Neuronal stem cell (in vitro differentiated cells): ENCODE data around the gene PLCL2.

Experiments
- DNase-seq: peaks from one replicate; pipeline ENCODE4 v3.0.0-alpha.2; 2013; ENCODE audit warnings: low spot score
- H2AFZ ChIP-seq: one replicate; pipeline ENCODE4 v1.6.1; 2013; ENCODE audit warnings: mild to moderate bottlenecking, low read length, inconsistent platforms
- H2AK5ac ChIP-seq: 2 replicates; pipeline ENCODE4 v1.6.1; 2013; ENCODE audit warnings: low read depth, mild to moderate bottlenecking, inconsistent platforms, low read length, moderate library complexity, mixed read lengths
- H2BK120ac ChIP-seq: 2 replicates; pipeline ENCODE4 v1.6.1; 2013; ENCODE audit warnings: low read depth, mild to moderate bottlenecking, inconsistent platforms, low read length, moderate library complexity, mixed read lengths
- H2BK12ac ChIP-seq: one replicate; pipeline ENCODE4 v1.6.1; 2013; ENCODE audit warnings: low read length, inconsistent platforms
- H2BK15ac ChIP-seq: 2 replicates; pipeline ENCODE4 v1.6.1; 2013; ENCODE audit warnings: mild to moderate bottlenecking, low read length, inconsistent platforms, mixed read lengths
- H2BK5ac ChIP-seq: one replicate; pipeline ENCODE4 v1.6.1; 2013; ENCODE audit warnings: inconsistent platforms, mild to moderate bottlenecking, low read length, moderate library complexity
- H3K14ac ChIP-seq: one replicate; pipeline ENCODE4 v1.6.1; 2013; ENCODE audit warnings: low read length, inconsistent platforms
- H3K18ac ChIP-seq: 2 replicates; pipeline ENCODE4 v1.6.1; 2013; ENCODE audit warnings: low read length, inconsistent platforms
- H3K23ac ChIP-seq: 2 replicates; pipeline ENCODE4 v1.6.1; 2013; ENCODE audit warnings: low read depth, mild to moderate bottlenecking, mixed read lengths, low read length, inconsistent platforms; ENCODE audit not compliant: poor library complexity
- H3K27ac ChIP-seq: replicated peaks from 3 replicates; pipeline ENCODE4 v1.5.1; 2013; ENCODE audit warnings: low read length, inconsistent platforms
- H3K27me3 ChIP-seq, 3 experiments: 2 replicates each; pipeline ENCODE4 v1.6.1; 2013; ENCODE audit warnings: low read length in 3 of 3, mild to moderate bottlenecking in 2 of 3, inconsistent platforms in 1 of 3, low read depth in 1 of 3, mixed read lengths in 1 of 3, moderate library complexity in 1 of 3; ENCODE audit not compliant: control insufficient read depth in 3 of 3, insufficient read depth in 3 of 3
- H3K36me3 ChIP-seq, 2 donors: replicated peaks in 1 of 2; 2 replicates each; pipeline ENCODE4 v1.6.1; 2013; ENCODE audit warnings: low read length in 2 of 2; ENCODE audit not compliant: control insufficient read depth in 2 of 2, insufficient read depth in 2 of 2
- H3K4ac ChIP-seq: 2 replicates; pipeline ENCODE4 v1.6.1; 2013; ENCODE audit warnings: inconsistent platforms, mild to moderate bottlenecking, low read length, moderate library complexity
- H3K4me1 ChIP-seq, 2 donors: 1 replicate in 1 of 2; 2 replicates in 1 of 2; pipeline ENCODE4 v1.6.1; 2013; ENCODE audit warnings: low read length in 2 of 2, low read depth in 1 of 2; ENCODE audit not compliant: control insufficient read depth in 2 of 2, insufficient read depth in 1 of 2
- H3K4me2 ChIP-seq: one replicate; pipeline ENCODE4 v1.6.1; 2013; ENCODE audit warnings: mild to moderate bottlenecking, low read length, inconsistent platforms; ENCODE audit not compliant: insufficient read depth, poor library complexity, severe bottlenecking
- H3K4me3 ChIP-seq, 2 donors: 2 replicates each; pipeline ENCODE4 v1.5.1; 2013; ENCODE audit warnings: low read length in 2 of 2, mild to moderate bottlenecking in 2 of 2, inconsistent platforms in 1 of 2, moderate library complexity in 1 of 2
- H3K79me1 ChIP-seq: one replicate; pipeline ENCODE4 v1.6.1; 2013; ENCODE audit warnings: low read depth, mild to moderate bottlenecking, inconsistent platforms, low read length, moderate library complexity
- H3K9ac ChIP-seq: one replicate; pipeline ENCODE4 v1.6.1; 2013; ENCODE audit warnings: mild to moderate bottlenecking, low read depth, low read length, inconsistent platforms; ENCODE audit not compliant: poor library complexity
- H3K9me3 ChIP-seq, 2 donors: replicated peaks in 1 of 2; 2 replicates each; pipeline versions ENCODE3 to v1.6.1; 2013; ENCODE audit warnings: low read length in 2 of 2, mild to moderate bottlenecking in 2 of 2, inconsistent platforms in 1 of 2, low read depth in 1 of 2, mixed read lengths in 1 of 2, moderate library complexity in 1 of 2; ENCODE audit not compliant: control insufficient read depth in 2 of 2, insufficient read depth in 1 of 2
- H4K8ac ChIP-seq: one replicate; pipeline ENCODE4 v1.6.1; 2013; ENCODE audit warnings: low read depth, mild to moderate bottlenecking, inconsistent platforms, low read length, moderate library complexity
- H4K91ac ChIP-seq: one replicate; pipeline ENCODE4 v1.6.1; 2013; ENCODE audit warnings: low read length, low read depth, mild to moderate bottlenecking, inconsistent platforms; ENCODE audit not compliant: poor library complexity
- WGBS, 2 donors: extraction: QIAGEN DNeasy Blood & Tissue Kit; methylation state at CpG; one replicate each; pipeline ENCODE4 v1.1.7; 2013; ENCODE audit warnings: missing lambda C conversion rate in 2 of 2, mixed read lengths in 1 of 2; ENCODE audit not compliant: insufficient read length in 2 of 2, insufficient replicate concordance in 1 of 2; ENCODE audit errors: extremely low coverage in 2 of 2; 5-methylcytosine and 5-hydroxymethylcytosine counted together

PLCL2 gene

DNA sequence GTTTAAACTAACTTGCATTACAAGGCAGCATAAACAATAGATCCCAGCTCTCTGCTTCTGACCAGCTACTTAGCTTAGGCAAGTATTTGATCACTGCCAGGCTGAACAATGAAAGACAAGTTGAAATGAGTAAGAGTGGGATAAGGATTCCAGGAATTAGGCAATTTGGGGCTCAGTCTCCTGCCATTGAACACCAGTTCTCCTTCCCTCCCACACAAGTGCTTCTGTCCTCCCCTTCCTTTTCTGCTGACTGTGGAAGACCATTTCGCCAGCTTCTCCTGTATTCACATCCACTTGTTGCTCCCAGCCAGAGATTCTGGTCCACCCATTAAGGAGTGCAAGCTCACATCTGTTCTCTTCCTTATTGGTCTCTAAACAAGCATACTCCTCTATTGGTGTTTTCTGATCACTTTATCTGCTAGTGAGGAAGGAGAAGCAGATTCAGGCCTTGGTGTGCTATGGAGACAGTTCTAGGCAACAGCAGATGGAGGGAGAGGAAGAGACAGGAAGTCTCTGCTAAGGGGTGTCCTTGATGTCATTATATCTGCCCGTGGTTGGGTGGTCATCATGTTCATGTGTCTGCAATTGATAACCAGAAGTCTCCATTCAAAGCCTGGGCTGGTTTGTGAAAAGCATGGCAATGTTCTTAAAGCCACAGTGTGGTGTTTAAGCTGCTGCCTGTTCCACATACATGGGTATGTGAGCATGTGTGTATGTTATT lies 121.5 kb downstream of the PLCL2 start:
- no CpG with 5 or more reads among the region's 2 CpGs for WGBS, 2 donors
- Histone ChIP-seq H3K27me3 (no peaks in the 10 kb centered on the region), H3K23ac (no peak overlapping the region), H3K4me2 (no peak overlapping the region), H3K9me3 (peaks cover 0 to 3% of the 10 kb centered on the region in 2 donors), H3K9ac (no peak overlapping the region), H3K27ac (no peak overlapping the region), H2AFZ (peak overlapping the region; percentile 12), H2BK15ac (no peak overlapping the region), H4K8ac (no peak overlapping the region), H4K91ac (no peak overlapping the region), H3K18ac (no peak overlapping the region), H3K4ac (no peak overlapping the region), H3K79me1 (no peaks in the 10 kb centered on the region), H2BK5ac (no peak overlapping the region), H3K4me3 (no peak overlapping the region), H3K36me3 (peaks cover 0 to 5% of the 10 kb centered on the region in 2 donors), H2AK5ac (no peak overlapping the region), H3K4me1 (peaks cover 7 to 9% of the 10 kb centered on the region in 2 donors), H3K14ac (no peak overlapping the region), H2BK120ac (no peak overlapping the region), H2BK12ac (no peak overlapping the region)
- DNase-seq, result no peak

DNA sequence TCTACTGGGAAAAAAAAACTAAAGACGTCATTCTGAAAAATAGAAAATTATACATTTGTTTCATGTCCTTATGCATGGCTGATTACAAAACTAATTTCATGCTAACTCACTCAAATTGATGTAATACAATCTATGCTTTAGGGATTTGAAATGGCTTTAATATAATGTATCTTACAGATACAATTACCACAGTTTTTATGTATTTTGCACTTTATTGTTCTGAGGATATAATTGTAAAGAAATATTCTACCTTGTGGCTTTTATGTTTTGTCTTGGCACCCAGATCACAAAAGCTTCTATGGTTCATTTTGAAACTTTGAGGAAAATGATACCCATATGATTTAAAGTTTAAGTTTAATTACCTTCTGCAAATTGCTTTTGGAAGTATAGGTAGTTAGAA lies 122.5 kb downstream of the PLCL2 start:
- DNase-seq, result no peak
- no peak overlapping the region for H3K4me3 ChIP-seq
- no CpG with 5 or more reads among the region's 1 CpG for WGBS, 2 donors
- H3K36me3 ChIP-seq, result peaks cover 0 to 8% of the 10 kb centered on the region in 2 donors
- H3K9ac ChIP-seq, result no peak overlapping the region
- H2BK5ac ChIP-seq, result no peak overlapping the region
- H3K9me3 ChIP-seq, result peaks cover 0 to 3% of the 10 kb centered on the region in 2 donors
- no peak overlapping the region for H3K27ac ChIP-seq
- no peaks in the 10 kb centered on the region for H3K27me3 ChIP-seq
- H3K4me1 ChIP-seq, result peaks cover 7 to 11% of the 10 kb centered on the region in 2 donors
- H2BK120ac ChIP-seq, result no peak overlapping the region
- H3K18ac ChIP-seq, result no peak overlapping the region
- H3K4ac ChIP-seq, result no peak overlapping the region
- no peak overlapping the region for H3K23ac ChIP-seq
- no peak overlapping the region for H2BK15ac ChIP-seq
- no peaks in the 10 kb centered on the region for H3K79me1 ChIP-seq
- no peak overlapping the region for H4K91ac ChIP-seq
- no peak overlapping the region for H4K8ac ChIP-seq
- H2AK5ac ChIP-seq, result no peak overlapping the region
- H3K14ac ChIP-seq, result no peak overlapping the region
- H3K4me2 ChIP-seq, result no peak overlapping the region
- no peak overlapping the region for H2BK12ac ChIP-seq
- no peak overlapping the region for H2AFZ ChIP-seq

DNA sequence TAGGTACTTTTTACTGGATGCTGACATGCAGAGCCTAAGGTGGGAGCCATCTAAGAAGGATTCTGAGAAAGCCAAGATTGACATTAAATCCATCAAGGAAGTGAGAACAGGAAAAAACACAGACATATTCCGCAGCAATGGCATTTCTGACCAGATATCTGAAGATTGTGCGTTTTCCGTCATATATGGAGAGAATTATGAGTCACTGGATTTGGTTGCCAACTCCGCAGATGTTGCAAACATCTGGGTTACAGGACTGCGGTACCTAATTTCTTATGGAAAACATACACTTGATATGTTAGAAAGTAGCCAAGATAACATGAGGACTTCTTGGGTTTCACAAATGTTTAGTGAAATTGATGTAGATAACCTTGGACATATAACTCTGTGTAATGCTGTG lies 125.1 kb downstream of the PLCL2 start:
- no peaks in the 10 kb centered on the region for H3K9me3 ChIP-seq

DNA sequence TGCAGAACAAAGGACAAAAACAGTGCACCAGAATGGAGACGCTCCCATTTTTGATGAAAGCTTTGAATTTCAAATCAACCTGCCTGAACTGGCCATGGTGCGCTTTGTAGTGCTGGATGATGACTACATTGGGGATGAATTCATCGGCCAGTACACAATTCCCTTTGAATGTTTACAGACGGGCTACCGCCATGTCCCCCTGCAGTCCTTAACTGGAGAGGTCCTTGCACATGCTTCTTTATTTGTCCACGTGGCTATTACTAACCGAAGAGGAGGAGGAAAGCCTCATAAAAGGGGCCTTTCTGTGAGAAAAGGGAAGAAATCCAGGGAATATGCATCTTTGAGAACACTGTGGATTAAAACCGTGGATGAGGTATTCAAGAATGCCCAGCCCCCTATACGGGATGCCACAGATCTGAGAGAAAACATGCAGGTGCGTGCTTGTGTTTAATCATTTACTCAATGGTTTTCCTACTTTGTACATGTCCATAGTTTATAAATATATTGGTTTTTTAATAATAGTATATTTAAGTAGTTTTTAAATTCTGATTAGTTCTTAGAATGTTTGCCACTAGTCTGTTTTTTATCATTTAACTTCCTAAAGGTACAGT lies 127.1 kb downstream of the PLCL2 start:
- Histone ChIP-seq H3K18ac (no peak overlapping the region), H2BK120ac (no peak overlapping the region), H3K36me3 (peaks cover 0 to 8% of the 10 kb centered on the region in 2 donors), H3K23ac (no peak overlapping the region), H3K4me2 (no peak overlapping the region), H2BK5ac (no peak overlapping the region), H4K8ac (no peak overlapping the region), H3K9ac (no peak overlapping the region), H2AK5ac (no peak overlapping the region), H3K4ac (no peak overlapping the region), H3K4me1 (peaks cover 4 to 7% of the 10 kb centered on the region in 2 donors), H3K79me1 (no peaks in the 10 kb centered on the region), H2AFZ (no peak overlapping the region), H3K9me3 (no peaks in the 10 kb centered on the region), H3K14ac (no peak overlapping the region), H2BK15ac (no peak overlapping the region), H4K91ac (no peak overlapping the region), H3K4me3 (no peak overlapping the region), H3K27ac (no peak overlapping the region), H3K27me3 (no peaks in the 10 kb centered on the region), H2BK12ac (no peak overlapping the region)
- WGBS, 2 donors, result no CpG with 5 or more reads among the region's 10 CpGs
- DNase-seq, result no peak

More for the DNA sequence above, 125.1 kb downstream of the PLCL2 start:
- H3K18ac ChIP-seq, result no peak overlapping the region
- no peak overlapping the region for H3K23ac ChIP-seq
- no peak overlapping the region for H2BK12ac ChIP-seq
- peaks cover 11 to 15% of the 10 kb centered on the region in 2 donors for H3K4me1 ChIP-seq
- H2AK5ac ChIP-seq, result no peak overlapping the region
- H3K4me2 ChIP-seq, result no peak overlapping the region
- no peak overlapping the region for H2BK5ac ChIP-seq
- H3K79me1 ChIP-seq, result no peaks in the 10 kb centered on the region
- no peak for DNase-seq
- no peaks in the 10 kb centered on the region for H3K27me3 ChIP-seq
- no peak overlapping the region for H3K14ac ChIP-seq
- WGBS, 2 donors, result no CpG with 5 or more reads among the region's 5 CpGs
- H4K91ac ChIP-seq, result no peak overlapping the region
- H3K4ac ChIP-seq, result no peak overlapping the region
- no peak overlapping the region for H3K27ac ChIP-seq
- no peak overlapping the region for H2BK120ac ChIP-seq
- no peak overlapping the region for H2AFZ ChIP-seq
- H4K8ac ChIP-seq, result no peak overlapping the region
- H3K4me3 ChIP-seq, result no peak overlapping the region
- H2BK15ac ChIP-seq, result no peak overlapping the region
- no peak overlapping the region for H3K9ac ChIP-seq
- peaks cover 0 to 8% of the 10 kb centered on the region in 2 donors for H3K36me3 ChIP-seq
